Measurements from ENCODE around the gene MMRN2. TPM values are rescaled to one million over a fixed set of nuclear protein-coding genes. Genes with fewer than 3 reads are reported as not detected.

The MMRN2 gene
- total RNA-seq, 1 experiment from 2014 or later, result 13.4 TPM

- Histone ChIP-seq H3K9me2 (ENCODE audit: insufficient read depth) (no peaks in the 10 kb centered on the region), H3K4me2 (no peak overlapping the region), H2AFZ (no peak overlapping the region), H3F3A (ENCODE audit: insufficient read depth, low read depth) (no peaks in the 10 kb centered on the region), H3K79me2 (ENCODE audit: low read depth) (no peaks in the 10 kb centered on the region), H3K36me3 (ENCODE audit: low read depth) (no peaks in the 10 kb centered on the region), H3K27me3 (ENCODE audit: insufficient read depth, low read depth) (no peaks in the 10 kb centered on the region), H3K4me3 (no peak overlapping the region), H4K20me1 (ENCODE audit: insufficient read depth) (no peaks in the 10 kb centered on the region), H3K9me3 (ENCODE audit: insufficient read depth, low read depth) (no peaks in the 10 kb centered on the region), H3K4me1 (replicated peaks; ENCODE audit: insufficient read depth) (peaks cover 13% of the 10 kb centered on the region), H3K27ac (no peak overlapping the region)
- no peak for DNase-seq
- TF ChIP-seq EZH2 (IDR thresholded peaks at IDR 0.05; ENCODE audit: low read depth), result no peak
- TF ChIP-seq CTCF (conservative IDR thresholded peaks at IDR 0.05), result no peak
- CTCF ChIA-PET, result interaction anchor here (0.7 kb wide), 1 partner anchor 12 kb away, joined by 4 read pairs; the partner anchor contains the start of gene SNCG
- POLR2A ChIA-PET (ENCODE audit: unreplicated experiment), result interaction anchor here (0.5 kb wide), 1 partner anchor 95 kb away, joined by 4 read pairs; no protein-coding TSS in a partner anchor
- intact Hi-C loops (cut with micrococcal nuclease; ENCODE audit: unreplicated experiment), result no loop called here
- BruUV-seq (replicated peaks), result no TSS peak
Measured at GRCh38 chr10:86946213-86947155, 10.9 kb downstream of the MMRN2 start.

DNA sequence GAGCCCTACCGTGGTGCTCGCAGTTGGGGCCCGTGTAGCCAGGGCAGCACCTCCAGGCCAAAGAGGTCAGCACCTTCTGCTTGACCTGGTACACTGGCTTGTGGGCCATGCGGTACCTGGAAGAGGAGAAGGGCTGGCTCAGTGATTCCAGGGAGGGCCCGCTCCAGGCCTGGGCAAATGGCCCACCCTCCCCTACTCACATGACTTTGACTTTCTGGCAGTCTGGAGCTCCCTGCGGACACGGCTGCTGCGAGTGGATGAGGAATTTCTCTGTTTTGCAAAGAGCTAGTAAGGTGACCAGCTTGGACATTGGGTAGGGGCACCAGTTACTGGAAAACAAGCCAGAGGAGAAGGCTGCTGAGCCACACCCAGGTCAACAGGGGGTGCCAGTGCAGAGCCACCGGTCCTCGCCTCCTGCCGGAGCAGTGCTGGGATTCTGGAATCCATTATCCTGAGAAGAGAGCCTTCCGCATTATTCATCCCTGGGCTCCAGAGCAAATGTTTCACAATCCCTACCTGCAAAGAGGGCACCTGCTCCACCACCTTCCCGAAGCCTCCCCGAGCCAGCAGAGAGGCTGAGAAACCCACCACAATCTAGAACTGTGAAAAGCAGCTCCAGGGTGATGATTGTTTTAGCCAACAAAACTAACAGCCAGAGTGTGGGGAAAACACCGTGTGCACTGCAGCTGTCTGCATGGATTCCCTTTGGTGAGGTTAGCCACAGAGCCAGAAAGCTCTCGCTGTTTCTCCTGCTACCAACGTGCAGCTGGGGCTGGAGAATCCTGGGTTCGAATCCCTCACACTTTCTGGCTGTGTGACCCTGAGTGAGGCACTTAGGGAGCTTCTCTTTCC lies 11.8 kb downstream of the MMRN2 start:
- Histone ChIP-seq H3K79me2 (ENCODE audit: low read depth) (no peaks in the 10 kb centered on the region), H3K27ac (no peak overlapping the region), H3K4me1 (replicated peaks; ENCODE audit: insufficient read depth) (peaks cover 13% of the 10 kb centered on the region), H3K4me3 (no peak overlapping the region), H3K9me2 (ENCODE audit: insufficient read depth) (no peaks in the 10 kb centered on the region), H4K20me1 (ENCODE audit: insufficient read depth) (no peaks in the 10 kb centered on the region), H3K9me3 (ENCODE audit: insufficient read depth, low read depth) (no peaks in the 10 kb centered on the region), H3K4me2 (no peak overlapping the region), H3F3A (ENCODE audit: insufficient read depth, low read depth) (no peaks in the 10 kb centered on the region), H2AFZ (no peak overlapping the region), H3K27me3 (ENCODE audit: insufficient read depth, low read depth) (no peaks in the 10 kb centered on the region), H3K36me3 (ENCODE audit: low read depth) (no peaks in the 10 kb centered on the region)
- ChIA-PET CTCF (interaction anchor here (0.9 kb wide), 1 partner anchor 13 kb away, joined by 4 read pairs; the partner anchor contains the start of gene SNCG), POLR2A (ENCODE audit: unreplicated experiment) (interaction anchor here (0.5 kb wide), 1 partner anchor 96 kb away, joined by 4 read pairs; no protein-coding TSS in a partner anchor)
- BruUV-seq (replicated peaks), result no TSS peak
- no peak for TF ChIP-seq CTCF (conservative IDR thresholded peaks at IDR 0.05)
- no peak for TF ChIP-seq EZH2 (IDR thresholded peaks at IDR 0.05; ENCODE audit: low read depth)
- intact Hi-C loops (cut with micrococcal nuclease; ENCODE audit: unreplicated experiment), result no loop called here
- DNase-seq, result no peak

DNA sequence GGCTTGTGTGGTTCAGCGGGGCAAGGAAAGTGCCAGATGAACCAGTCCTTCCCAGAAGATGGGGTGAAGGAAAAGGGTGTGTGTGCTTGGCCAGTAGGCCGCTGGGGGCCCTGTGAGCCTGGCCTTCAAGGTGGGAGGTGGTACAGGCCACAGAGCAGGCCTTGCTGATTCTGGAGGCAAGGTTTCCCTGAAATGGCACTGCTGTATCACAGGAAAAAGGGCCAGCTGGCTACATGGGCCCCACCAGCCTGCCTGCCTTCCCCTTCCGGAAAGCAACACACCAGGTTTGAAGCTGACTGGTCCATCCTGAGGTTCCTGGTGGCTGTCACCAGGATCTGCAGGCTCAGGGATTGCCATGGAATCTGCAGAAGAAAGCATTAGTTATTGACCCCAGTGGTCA lies 12.5 kb downstream of the MMRN2 start:
- ChIA-PET POLR2A (ENCODE audit: unreplicated experiment) (no interaction called here), CTCF (interaction anchor here (0.9 kb wide), 1 partner anchor 14 kb away, joined by 4 read pairs; the partner anchor contains the start of gene SNCG)
- Histone ChIP-seq H3K9me2 (ENCODE audit: insufficient read depth) (no peaks in the 10 kb centered on the region), H3K4me3 (no peak overlapping the region), H3K9me3 (ENCODE audit: insufficient read depth, low read depth) (no peaks in the 10 kb centered on the region), H4K20me1 (ENCODE audit: insufficient read depth) (no peaks in the 10 kb centered on the region), H3K79me2 (ENCODE audit: low read depth) (no peaks in the 10 kb centered on the region), H3K4me2 (peak overlapping the region; percentile 7; the same call in 1 of the 2 replicates), H3F3A (ENCODE audit: insufficient read depth, low read depth) (no peaks in the 10 kb centered on the region), H3K27ac (no peak overlapping the region), H3K36me3 (ENCODE audit: low read depth) (no peaks in the 10 kb centered on the region), H3K27me3 (ENCODE audit: insufficient read depth, low read depth) (no peaks in the 10 kb centered on the region), H2AFZ (no peak overlapping the region), H3K4me1 (replicated peaks; ENCODE audit: insufficient read depth) (peaks cover 13% of the 10 kb centered on the region)
- no peak for TF ChIP-seq CTCF (conservative IDR thresholded peaks at IDR 0.05)
- no peak for TF ChIP-seq EZH2 (IDR thresholded peaks at IDR 0.05; ENCODE audit: low read depth)
- BruUV-seq (replicated peaks), result no TSS peak
- no peak for DNase-seq
- intact Hi-C loops (cut with micrococcal nuclease; ENCODE audit: unreplicated experiment), result no loop called here

Measured in PC-9 (cell line).